ENCODE results near the gene LMO7. TPM values are rescaled to one million over a fixed set of nuclear protein-coding genes. Genes with fewer than 3 reads are reported as not detected.
A peak's percentile ranks its signal among the peaks of the same experiment; 100 is the strongest.

LMO7 gene
- total RNA-seq, 1 donor from 2014 or later = 176 TPM

DNA sequence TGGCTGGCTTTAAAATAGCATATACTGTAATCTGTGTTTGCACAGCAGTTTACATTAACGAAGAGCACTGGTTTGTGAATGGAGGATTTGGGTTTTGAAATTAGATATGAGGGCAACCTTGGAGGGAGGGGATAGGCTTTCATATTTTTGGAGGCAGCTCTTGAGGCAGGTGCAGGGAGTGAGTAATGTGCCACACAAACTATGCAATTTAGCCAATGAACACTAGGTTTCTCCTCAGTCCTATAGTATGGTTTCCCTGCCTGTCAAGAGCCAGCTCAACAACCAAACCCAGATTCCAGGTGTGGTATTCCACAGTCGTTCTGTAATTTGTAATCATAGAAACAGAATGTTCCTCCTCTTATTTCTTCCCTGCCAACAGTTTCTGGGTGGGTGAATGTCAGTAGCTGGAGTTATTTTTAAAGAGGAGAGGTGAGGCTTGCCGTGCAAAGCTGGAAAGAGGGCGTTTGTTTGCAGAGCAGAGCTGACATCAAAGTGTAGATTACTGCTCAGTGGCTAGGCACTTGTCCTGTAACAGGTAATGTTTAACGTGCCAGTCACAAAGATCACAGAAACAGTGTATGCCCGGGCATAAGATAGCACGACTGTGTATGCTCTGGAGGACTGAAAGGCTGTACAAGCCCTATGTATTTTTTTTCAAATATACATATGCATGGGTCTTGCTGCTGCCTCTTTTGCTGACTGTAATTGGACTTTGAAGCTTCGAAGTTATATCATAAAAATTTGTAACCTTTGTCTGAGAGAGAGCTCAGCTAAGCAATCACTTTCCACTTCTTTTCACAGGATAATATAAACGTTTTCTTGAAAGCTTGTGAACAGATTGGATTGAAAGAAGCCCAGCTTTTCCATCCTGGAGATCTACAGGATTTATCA, 124.2 kb downstream of the LMO7 start:
- H3K9me3 ChIP-seq = no peaks in the 10 kb centered on the region
- intact Hi-C loops (cut with DNase I) = loop anchor here (5.0 kb wide), 2 partner anchors 42 to 63 kb away; no protein-coding TSS in a partner anchor
- no peak for TF ChIP-seq CTCF (IDR thresholded peaks at IDR 0.05)

DNA sequence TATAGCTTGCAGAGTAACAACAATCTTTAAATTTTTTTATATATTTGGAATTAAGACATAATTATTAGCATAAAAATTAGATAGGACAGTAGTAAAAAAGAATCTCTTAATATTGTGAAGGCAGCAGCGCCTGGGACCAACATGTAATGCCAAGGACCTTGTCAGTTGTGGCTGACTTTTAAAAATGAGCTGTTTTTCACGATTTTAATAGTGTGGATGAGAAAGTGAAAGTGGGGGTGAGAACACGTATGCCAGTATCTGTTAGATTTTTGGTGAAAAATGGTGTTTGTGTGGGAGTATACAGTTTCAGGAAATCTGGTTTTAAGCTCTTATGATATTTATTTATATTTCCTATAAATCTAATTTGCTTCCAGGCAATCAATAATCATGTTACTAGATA, 125.2 kb downstream of the LMO7 start:
- Histone ChIP-seq H3K27me3 (no peaks in the 10 kb centered on the region), H3K4me1 (peaks cover 0 to 29% of the 10 kb centered on the region in 2 donors), H3K4me3 (peak overlapping the region; percentile 47 to 60), H3K36me3 (no peaks in the 10 kb centered on the region), H3K27ac (peak overlapping the region; percentile 77 to 80), H3K9me3 (no peaks in the 10 kb centered on the region)
- intact Hi-C loops (cut with DNase I) = loop anchor here (5.0 kb wide), 2 partner anchors 41 to 64 kb away; no protein-coding TSS in a partner anchor
- no peak for TF ChIP-seq CTCF (IDR thresholded peaks at IDR 0.05)
- no peak for DNase-seq (ENCODE audit: low spot score in 2 of 2)

More for the DNA sequence above, 124.2 kb downstream of the LMO7 start:
- H3K27me3 ChIP-seq = no peaks in the 10 kb centered on the region
- peak overlapping the region; percentile 47 to 60 for H3K4me3 ChIP-seq
- no peak for DNase-seq (ENCODE audit: low spot score in 2 of 2)
- H3K4me1 ChIP-seq = peaks cover 0 to 25% of the 10 kb centered on the region in 2 donors
- no peaks in the 10 kb centered on the region for H3K36me3 ChIP-seq
- peak overlapping the region; percentile 77 to 80 for H3K27ac ChIP-seq

DNA sequence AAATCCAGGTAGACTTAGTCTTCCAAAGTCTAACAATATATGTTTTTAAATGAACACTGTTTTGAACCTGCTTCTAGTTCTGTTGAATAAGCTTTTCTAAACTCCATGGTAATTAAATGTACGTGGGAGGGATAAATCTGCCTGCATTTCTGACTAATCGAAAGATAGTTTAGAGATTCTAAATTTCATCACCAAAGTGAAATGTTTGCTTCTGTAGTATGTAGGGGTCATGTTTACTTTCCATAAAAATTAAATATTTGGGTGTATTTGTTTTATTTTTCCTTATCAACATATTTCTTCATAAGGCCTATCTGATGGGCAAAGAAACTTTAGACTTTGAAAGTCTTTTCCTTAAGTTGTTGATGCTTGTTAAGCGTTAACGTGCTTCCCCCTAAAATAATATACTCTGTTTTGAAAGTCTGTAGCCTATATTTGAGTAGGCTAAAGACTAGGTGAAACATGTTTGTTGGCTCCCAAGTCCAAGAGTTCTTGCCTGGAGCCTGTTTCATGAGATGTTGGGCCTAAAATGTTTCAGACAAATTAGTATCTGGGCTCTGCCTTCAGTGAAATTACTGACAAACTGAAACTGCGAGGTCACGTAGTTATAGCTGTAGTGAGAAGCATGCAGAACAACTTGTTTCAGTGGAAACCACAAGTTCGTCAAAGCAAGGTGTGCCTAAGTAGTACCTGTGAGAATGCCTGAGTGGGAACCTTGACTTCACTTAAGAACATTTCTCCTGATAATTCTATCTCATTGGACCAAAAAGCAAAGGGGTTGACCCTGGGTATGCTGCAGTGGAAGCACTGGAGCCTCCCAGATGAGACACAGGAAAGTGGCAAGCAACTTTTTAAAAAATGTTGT, 126.2 kb downstream of the LMO7 start:
- peak overlapping the region; percentile 77 to 80 for H3K27ac ChIP-seq

DNA sequence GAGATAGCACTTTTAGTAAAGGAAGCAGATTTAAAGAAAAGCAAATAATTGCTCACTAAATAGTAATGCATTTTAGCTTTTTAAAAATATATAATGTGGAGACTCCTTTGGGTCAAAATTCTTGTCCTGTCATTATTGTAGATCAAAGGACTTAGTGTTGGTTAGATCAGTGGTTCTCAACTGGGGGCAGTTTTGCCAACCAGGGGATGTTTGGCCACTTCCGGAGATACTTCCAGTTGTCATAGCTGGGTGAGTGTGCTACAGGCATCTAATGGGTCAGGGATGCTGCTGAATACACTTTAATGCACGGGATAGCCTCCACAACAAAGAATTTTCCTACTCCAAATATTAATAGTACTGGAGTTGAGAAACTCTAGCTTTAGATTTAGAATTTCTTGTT, 126.8 kb downstream of the LMO7 start:
- Histone ChIP-seq H3K4me1 (peaks cover 0 to 29% of the 10 kb centered on the region in 2 donors), H3K4me3 (peak overlapping the region; percentile 47 to 60), H3K27ac (peak overlapping the region; percentile 77 to 80), H3K36me3 (no peaks in the 10 kb centered on the region), H3K9me3 (no peaks in the 10 kb centered on the region), H3K27me3 (no peaks in the 10 kb centered on the region)
- no peak for DNase-seq (ENCODE audit: low spot score in 2 of 2)
- intact Hi-C loops (cut with DNase I) = loop anchor here (5.0 kb wide), 2 partner anchors 39 to 66 kb away; no protein-coding TSS in a partner anchor
- no peak for TF ChIP-seq CTCF (IDR thresholded peaks at IDR 0.05)

More for the DNA sequence above, 126.2 kb downstream of the LMO7 start:
- H3K4me3 ChIP-seq = peak overlapping the region; percentile 47 to 60
- peaks cover 0 to 29% of the 10 kb centered on the region in 2 donors for H3K4me1 ChIP-seq
- no peaks in the 10 kb centered on the region for H3K27me3 ChIP-seq
- H3K36me3 ChIP-seq = no peaks in the 10 kb centered on the region
- intact Hi-C loops (cut with DNase I) = loop anchor here (5.0 kb wide), 2 partner anchors 40 to 65 kb away; no protein-coding TSS in a partner anchor
- no peak for TF ChIP-seq CTCF (IDR thresholded peaks at IDR 0.05)
- H3K9me3 ChIP-seq = no peaks in the 10 kb centered on the region
- DNase-seq (ENCODE audit: low spot score in 2 of 2) = no peak

DNA sequence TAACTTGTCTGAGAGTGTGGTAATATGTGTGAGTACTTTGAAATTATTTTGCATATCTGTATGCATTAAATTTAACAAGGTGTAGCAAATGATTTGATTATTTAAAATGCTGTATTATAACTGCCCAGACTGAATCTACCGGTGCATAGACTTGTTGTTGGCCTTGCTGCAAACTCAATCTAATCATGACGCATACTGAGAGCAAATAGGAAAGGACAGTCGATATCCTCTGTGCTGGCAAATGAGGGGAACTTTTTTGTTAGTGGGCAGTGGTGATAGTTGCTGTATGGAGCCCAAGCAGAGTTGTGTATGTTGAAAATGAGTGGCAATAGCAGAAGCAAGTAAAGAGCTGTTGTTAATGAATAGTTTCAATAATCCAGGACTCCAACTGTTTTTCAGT, 127.4 kb downstream of the LMO7 start:
- Histone ChIP-seq H3K27me3 (no peaks in the 10 kb centered on the region), H3K27ac (peak overlapping the region; percentile 77 to 80), H3K4me1 (peaks cover 0 to 29% of the 10 kb centered on the region in 2 donors), H3K4me3 (peak overlapping the region in 1 of 2 donors; percentile 60), H3K36me3 (no peaks in the 10 kb centered on the region), H3K9me3 (no peaks in the 10 kb centered on the region)
- no peak for TF ChIP-seq CTCF (IDR thresholded peaks at IDR 0.05)
- intact Hi-C loops (cut with DNase I) = loop anchor here (5.0 kb wide), 2 partner anchors 39 to 66 kb away; no protein-coding TSS in a partner anchor
- no peak for DNase-seq (ENCODE audit: low spot score in 2 of 2)
